ENCODE data around the gene MAP1B.

The MAP1B gene

DNA sequence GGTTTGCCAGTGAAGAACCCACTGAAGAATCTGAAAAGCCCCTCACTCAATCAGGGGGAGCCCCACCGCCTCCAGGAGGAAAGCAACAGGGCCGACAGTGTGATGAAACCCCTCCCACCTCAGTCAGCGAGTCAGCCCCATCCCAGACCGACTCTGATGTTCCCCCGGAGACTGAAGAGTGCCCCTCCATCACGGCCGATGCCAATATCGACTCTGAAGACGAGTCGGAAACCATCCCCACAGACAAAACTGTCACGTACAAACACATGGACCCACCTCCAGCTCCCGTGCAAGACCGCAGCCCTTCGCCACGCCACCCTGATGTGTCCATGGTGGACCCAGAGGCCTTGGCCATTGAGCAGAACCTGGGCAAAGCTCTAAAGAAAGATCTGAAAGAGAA lies 92.4 kb downstream of the MAP1B start:
- DNase-seq, result no peak

DNA sequence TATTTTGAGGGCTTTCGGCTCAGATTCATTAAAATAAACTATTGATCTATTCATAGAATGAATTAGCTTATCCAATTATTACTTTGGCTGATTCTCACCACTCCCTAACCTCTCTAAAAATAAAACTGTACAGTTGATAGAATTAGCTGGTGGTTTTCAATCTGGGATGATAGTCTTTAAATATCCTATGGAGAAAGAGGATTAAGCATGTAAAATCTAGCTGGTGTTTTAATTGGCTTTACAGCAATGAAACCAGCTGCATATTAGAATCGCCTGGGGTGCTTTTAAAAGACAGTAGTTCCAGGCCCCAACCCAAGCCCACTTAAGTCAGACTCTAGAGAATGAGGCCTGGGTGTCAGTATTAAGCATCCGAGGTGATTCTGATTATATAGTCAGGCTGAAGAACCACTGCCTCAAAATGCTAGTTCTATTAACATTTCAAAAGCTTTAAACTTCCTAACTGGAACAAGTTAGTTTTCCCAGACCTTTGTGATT lies 95.1 kb downstream of the MAP1B start:
- DNase-seq, result no peak

GRCh38 chr5:72203251-72203845 lies 96.1 kb downstream of the MAP1B start:
- no peak for DNase-seq

- no peak for DNase-seq
Measured at GRCh38 chr5:72204946-72205345, 97.7 kb downstream of the MAP1B start.

GRCh38 chr5:72205431-72206009 lies 98.2 kb downstream of the MAP1B start:
- no peak for DNase-seq

DNA sequence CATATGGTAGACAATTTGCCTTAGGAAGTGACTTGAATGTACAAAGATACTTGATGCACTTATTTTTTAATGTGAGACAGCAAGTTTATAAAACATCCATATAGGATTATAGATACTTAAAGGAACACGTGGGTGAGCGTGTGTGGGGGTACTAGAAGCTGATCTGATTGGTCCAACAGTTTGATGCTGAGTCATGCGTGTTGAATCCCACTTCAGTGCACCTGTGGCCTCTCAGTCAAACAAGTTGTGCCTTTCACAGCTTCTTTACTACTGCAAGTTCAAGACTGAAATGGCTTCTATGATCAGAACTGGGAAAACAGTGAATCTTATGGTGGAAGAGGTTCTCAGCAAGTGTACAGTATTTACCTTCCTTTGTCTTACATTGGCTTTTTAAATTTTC lies 98.9 kb downstream of the MAP1B start:
- DNase-seq, result no peak

GRCh38 chr5:72206994-72207393 lies 99.7 kb downstream of the MAP1B start:
- no peak for DNase-seq

DNA sequence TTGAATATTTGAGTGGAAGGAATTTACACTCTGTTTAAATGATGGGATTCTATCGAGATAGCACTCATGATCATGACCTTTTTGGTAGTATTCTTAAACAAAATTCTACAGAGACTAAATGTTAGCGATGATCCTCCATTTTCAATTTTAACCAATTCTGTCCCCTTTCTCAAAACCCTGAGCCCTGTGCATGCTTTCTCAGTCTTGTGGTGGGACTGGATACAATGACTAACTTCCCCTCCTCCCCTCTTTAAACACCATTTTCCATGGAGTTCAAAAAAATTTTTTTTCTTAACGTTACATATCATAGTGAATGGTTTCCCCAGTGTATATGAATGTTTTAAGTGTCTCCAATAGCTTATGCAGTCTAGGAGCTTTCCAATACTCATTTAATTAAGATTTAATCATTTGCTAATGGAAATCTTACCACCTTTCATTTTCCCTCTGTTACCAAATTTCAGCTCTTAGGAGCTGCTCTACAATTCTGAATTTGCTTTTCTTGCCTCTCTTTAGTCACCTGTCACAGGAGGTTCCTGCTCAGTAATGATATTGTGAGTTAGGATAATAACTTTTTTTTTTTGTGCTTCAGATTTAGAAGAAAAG lies 101.2 kb downstream of the MAP1B start:
- DNase-seq, result no peak

DNA sequence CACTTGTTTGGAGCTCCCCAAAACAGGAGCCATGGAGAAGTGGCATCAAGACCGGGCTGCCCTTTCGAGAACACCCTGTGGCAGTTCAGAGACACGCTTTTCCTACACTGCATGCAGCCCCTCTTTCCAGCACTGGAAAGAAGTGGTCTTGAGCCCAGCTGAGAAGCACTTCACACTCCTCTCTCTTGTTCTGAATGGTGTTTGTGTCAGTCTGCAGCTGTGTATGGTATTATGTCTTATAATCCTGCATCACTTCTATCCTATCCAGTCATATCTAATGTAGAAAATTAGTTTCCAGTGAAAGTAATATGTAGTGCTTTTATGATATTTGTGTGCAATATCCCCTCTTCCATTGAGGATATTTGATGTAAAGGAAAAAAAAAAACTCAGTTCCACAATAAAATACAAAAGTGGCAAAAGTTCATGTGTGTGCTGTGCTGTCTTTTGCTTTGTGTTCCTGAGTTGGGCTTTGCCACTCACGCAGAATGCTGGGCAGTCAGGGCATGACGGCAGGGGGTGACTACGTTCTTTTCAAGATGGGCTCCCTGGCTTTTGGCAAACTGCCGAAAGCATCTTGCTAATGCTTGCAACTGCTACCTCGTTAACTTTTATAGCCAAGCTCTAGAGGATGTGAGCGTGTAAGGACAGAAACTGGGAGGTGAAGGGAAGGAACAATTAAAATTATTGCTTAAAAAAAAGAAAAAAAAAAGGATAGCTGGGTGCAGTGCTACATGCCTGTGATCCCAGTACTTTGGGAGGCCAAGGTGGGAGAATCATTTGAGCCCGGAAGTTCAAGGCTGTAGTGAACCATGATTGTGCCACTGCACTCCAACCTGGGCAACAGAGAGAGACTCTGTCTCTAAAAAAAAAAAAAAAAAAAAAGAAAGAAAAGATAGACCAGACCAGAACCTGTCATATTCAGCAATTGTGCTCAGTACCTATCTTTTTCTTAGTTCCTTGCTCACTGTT lies 102.2 kb downstream of the MAP1B start:
- DNase-seq, result no peak

GRCh38 chr5:72210888-72211678 lies 103.8 kb downstream of the MAP1B start:
- peak; percentile 48 for DNase-seq

DNA sequence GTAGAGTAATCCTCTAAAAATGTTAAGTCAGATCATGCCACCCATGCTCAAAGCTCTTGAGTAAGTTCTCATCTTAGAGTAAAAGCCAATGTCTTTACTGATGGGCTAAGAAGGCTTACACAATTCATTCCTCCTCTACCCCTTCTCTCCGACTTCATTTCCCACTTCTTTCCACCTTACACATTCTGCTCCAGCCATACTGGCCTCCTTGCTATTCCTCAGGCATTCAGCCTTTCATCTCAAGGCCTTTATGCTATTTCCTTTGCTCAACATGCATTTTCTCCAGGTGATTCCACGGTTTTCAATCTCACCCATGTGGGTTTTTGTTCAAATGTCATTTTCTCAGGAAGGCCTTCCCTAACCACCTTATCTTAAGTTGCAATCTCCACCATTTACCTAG lies 104.9 kb downstream of the MAP1B start:
- DNase-seq, result no peak

DNA sequence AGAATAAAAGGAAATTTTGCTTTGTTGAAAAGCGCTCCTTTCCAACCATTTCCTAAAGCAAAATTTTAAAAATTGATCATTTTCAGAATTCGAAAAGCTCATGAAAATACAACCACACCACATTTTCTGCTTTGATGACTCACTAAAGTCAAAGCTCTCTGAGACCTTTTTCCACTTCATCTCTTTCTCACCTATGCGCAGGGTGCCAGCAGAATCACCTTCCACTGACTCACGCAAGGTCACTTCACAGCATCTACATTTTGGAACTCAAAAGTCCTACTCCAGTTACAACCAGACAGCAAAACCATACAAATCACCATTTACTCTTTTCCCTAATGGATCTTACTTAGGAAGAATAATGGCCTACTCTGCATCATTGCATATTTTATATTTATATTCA lies 106.2 kb downstream of the MAP1B start:
- DNase-seq, result no peak

DNA sequence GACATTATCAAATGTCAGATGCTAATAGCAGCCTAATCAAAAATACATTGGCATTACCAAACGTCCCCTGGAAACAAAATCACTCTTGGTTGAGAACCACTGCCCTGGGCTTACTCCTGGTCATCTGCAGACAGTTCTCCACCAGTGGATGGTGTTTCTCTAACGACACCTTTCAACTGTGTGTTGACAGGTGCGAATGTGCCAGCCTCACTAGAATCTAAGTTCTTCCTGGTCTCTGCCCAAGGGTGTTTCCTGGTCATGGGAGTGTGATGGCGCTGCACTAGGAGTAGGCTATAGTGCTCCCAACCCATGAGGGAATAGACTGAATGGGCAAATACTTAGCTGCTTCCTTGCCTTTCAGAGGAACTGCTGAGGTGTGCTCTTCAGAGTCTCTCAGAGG lies 106.9 kb downstream of the MAP1B start:
- DNase-seq, result no peak

DNA sequence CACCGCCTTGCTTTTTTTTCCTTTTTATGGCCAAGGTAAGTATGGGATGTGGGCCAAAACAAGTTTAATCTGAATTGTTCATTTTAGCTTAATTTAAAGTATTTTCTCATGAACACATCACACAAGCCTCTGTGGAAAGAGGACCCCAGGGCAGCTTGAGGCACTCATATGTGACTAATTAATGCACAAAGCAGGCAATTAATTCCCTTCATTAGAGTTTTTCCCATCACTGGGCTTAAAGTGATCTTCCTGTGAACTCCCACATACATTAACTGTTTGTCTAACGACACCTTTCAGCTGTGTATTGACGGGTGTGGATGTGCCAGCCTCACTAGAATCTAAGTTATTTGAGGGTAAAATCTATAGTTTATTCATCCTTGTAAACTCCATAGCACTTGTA lies 109.5 kb downstream of the MAP1B start:
- no peak for DNase-seq

GRCh38 chr5:72221099-72221498 lies 113.8 kb downstream of the MAP1B start:
- no peak for DNase-seq

GRCh38 chr5:72221541-72221940 lies 114.3 kb downstream of the MAP1B start:
- DNase-seq, result no peak

GRCh38 chr5:72222521-72222920 lies 115.2 kb downstream of the MAP1B start:
- no peak for DNase-seq

GRCh38 chr5:72223371-72223770 lies 116.1 kb downstream of the MAP1B start:
- DNase-seq, result no peak

DNA sequence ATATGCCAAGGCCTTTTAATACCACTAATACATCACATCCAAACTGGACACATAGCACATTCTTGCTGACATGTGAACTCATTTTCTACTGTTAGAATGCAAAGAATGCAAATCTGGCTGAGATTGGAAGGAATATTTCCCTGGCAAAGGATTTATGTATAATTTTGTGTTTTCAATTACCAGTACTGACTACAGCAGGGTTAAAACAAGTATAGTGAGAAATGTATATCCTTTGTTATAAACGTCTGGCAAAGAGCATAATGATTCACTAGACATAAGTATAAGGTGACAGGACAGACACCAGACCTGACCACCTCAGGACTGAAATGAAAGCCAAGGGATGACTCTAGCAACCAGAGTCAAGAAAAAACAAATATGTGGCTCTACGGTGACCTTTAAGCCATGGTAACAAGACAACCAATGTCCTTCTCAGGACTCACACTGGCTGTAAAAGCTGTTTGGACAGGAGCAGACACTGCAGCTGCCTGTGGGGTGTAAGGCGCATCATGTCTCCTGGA lies 117.7 kb downstream of the MAP1B start:
- DNase-seq, result no peak

DNA sequence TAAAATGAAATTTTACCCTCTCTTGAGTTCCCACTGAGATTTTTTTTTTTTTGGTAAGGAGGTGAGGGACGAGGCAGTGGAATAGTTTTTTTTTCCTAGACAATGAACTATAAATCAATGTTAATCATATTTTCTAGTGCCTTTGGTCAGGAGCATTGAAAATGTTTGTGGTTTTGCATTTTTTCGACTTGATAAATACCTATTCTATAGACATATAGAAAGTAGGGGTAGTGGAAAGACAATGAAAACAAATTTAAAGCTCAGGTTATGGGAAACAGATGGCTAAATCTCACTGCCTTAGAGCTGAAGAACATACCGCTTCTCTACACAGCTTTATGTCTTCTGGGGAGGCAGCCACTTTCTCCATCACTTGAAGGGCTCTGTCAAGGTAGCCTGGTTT lies 118.5 kb downstream of the MAP1B start:
- DNase-seq, result no peak

DNA sequence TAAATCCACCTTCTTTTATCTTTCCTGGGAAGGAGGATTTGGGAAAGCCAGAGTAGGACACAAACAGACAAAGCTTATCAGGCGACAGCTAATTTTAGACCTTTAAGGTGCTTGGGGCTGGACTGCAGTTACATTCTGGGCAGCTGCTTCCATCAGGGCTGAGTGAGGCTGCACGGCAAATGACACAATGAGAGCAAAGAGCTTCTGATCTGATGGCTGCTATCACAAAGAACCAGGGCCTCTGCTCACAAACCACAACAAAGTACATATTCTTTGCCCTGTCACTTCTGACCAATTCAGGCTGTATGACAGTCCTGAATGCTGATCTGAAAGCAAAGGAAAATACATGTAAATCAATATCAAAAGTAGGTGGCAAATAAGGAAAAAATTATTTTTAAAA lies 119.7 kb downstream of the MAP1B start:
- DNase-seq, result no peak

- DNase-seq, result no peak
Measured at GRCh38 chr5:72228960-72229359, 121.7 kb downstream of the MAP1B start.

Measured in amniotic stem cell (primary cell).